ENCODE results near the gene COMMD9.
"Not testable (repeated sequence)": the region's sequence is repeated elsewhere in the genome, so short reads cannot be mapped to it uniquely, and the experiment has no call there.

COMMD9 gene

GRCh38 chr11:36289226-36289852, at the start of gene COMMD9:
TSS of gene COMMD9 (minus strand) at chr11:36289424. CDS start at chr11:36289412, 12 bp downstream.
- DNase-seq = peak; percentile 91

- DNase-seq = no peak
These were observed 44.7 kb upstream of the COMMD9 start for GRCh38 chr11:36333897-36334296.

- DNase-seq = no peak
These were observed 44.2 kb upstream of the COMMD9 start for GRCh38 chr11:36333468-36333867.

DNA sequence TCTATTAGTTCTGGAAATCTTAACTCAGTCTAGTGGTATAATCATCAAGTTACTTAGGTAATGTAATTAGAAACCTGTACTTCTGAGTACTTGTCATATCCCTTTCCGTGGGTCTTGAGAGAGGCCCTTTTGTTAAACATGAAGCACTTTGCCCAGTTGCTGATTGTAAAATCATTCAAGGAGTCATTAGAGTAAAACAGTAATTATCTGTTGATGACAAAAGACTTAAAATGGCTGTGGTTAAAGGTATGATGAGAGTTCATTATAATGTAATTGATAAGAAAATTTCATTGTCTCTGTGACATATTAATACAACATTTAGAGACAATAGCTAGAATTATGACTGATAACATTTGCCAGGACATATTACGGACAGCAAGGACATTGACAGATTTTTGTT, 41.2 kb upstream of the COMMD9 start:
- no peak for DNase-seq

GRCh38 chr11:36328966-36329673, 39.9 kb upstream of the COMMD9 start:
- no peak for DNase-seq

DNA sequence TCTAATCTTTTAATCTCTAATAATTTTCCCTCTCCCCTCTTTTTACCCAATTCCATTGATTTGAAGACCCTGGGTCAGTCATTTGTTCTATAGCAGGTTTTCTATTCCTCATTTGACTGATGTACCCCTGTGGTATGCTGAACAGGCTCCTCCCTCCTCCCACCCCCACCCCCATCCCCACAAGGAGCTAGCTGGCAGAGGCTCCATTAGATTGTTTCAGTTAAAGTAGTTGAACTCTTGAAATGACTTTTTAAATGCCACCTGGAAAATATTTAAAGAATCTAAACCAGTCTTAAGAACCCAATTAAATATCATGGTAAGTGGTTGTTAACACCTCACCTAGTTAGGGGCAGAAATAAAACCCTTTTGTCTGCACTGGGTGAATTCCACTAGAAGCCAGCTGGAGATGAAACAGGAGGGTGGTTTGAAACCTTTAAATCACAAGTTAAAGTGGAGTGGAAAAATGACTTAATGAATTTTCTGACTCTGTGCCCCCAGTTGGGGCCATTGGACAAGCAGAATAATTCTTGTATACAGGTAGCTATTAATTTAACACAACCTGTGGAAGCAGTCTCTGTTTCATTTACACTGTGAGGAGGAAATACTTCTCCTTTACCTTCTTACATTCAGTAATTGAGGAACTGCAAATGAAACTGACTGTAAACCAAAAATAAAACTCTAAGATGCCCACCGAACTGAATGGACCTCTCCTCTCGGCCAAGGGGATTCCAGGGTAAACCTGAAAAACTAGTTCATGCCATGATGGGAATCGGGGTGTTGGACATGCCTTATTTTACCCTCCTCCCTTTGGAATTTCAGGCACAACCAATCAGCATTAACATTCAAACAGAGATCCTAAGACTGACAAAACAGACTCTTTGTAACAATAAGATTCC, 37.5 kb upstream of the COMMD9 start:
- DNase-seq = no peak

GRCh38 chr11:36325403-36325802, 36.2 kb upstream of the COMMD9 start:
- DNase-seq = not testable (repeated sequence)

- DNase-seq = not testable (repeated sequence)
These were observed 35.7 kb upstream of the COMMD9 start for GRCh38 chr11:36324956-36325355.

- no peak for DNase-seq
These were observed 28.8 kb upstream of the COMMD9 start for GRCh38 chr11:36317992-36318391.

DNA sequence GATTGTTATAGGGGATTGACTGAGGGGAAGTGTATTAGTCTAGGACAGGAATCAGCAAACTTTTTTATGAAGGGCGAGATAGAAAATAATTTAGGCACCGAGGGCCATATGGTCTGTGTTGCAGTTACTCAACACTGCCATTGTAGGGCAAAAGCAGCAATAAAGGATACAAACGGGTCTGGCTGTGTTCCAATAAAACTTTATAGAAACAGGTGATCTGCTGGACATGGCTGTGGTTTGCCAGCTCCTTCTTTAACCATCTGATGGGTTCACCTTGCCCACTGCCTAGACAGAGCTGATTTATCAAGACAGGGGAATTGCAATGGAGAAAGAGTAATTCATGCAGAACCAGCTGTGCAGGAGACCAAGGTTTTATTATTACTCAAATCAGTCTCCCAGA, 26.8 kb upstream of the COMMD9 start:
- DNase-seq = no peak

DNA sequence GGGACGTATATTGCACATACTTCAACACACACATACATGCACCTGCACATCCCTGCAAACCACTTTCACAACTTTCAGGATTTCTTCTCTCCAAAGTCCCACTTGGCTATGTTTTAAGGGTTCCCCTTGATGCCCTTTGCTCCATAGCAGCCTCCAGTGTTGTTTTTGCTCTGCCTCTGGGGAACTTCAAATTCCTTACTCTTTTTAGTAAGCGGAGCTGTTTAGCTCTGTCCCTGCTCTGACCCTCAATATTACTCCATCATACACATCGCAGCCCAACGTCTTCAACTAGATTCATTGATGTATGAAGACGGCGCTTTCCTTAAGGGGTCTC, 25.2 kb upstream of the COMMD9 start:
- DNase-seq = no peak

GRCh38 chr11:36313750-36314433, 24.7 kb upstream of the COMMD9 start:
- no peak for DNase-seq

- DNase-seq = no peak
These were observed 23.6 kb upstream of the COMMD9 start for GRCh38 chr11:36312611-36313472.

DNA sequence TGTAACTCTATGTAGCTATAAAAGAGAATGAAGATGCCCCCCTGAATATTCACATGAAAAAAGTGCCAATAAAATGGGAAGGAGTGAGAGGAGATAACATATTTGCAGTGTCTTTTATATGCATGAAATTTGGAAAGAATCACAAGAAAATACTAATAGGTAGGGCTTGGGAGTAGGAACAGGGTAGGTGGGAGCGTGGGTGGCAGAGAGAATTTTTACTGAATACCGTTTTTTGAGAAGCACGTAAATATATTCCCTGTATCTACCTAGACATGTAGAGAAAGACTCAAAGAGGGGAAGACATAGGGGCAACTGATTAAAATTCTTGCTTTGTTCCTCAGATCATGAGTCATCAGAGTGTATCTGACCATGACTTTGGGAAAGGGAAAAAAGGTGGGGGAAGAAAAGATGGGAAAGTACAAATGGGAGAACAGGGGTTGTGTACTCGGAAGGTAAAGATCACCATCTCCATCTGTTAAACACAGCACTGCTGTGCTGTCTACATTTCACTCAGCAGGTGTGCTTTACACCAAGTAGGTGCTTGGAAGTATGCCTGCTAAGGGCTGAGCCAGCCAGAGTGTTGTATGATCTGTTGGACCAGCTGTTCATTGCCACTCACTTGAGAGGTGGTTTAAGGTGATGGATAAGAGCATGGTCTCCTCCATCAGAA, 22.8 kb upstream of the COMMD9 start:
- DNase-seq = peak; percentile 12

GRCh38 chr11:36309779-36310178, 20.6 kb upstream of the COMMD9 start:
- no peak for DNase-seq

GRCh38 chr11:36308577-36308976, 19.4 kb upstream of the COMMD9 start:
- no peak for DNase-seq

DNA sequence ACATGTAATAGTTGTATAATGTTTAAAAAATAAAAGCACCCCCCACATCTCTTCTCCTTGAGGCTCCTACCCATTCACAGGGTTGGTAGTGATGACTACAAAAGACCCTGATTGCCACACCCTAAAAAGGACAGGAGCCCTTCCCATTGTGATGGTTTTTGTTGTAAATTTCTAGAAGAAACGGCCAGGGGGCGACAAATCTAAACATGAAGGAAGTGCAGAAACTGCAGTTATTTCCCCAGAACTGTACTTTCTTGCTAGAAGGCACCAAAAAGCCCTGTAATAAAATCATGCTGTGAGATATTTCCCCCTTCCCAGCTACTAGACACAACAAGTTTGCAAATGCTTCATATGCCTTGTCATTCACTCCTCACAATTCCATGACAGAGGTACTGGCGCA, 17.7 kb upstream of the COMMD9 start:
- peak; percentile 22 for DNase-seq

- DNase-seq = no peak
These were observed 15.8 kb upstream of the COMMD9 start for GRCh38 chr11:36305047-36305446.

DNA sequence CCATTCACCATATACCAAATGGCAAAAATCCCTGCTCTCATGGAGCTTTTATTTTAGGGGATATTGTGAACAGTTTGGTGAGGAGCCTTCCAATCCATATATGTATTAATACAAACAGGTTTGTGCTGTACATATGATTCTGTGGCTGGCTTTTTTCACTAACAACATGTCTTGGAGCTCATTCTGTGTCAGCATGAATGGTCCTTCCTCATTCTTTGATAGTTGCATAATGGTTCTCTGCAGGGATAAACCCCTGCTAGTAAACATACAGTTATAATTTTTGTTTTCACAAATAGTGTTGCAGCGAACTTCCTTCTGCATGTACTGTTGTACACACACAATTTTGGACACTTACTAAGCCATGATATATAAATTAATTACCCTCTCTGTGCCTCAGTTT, 15.1 kb upstream of the COMMD9 start:
- no peak for DNase-seq

DNA sequence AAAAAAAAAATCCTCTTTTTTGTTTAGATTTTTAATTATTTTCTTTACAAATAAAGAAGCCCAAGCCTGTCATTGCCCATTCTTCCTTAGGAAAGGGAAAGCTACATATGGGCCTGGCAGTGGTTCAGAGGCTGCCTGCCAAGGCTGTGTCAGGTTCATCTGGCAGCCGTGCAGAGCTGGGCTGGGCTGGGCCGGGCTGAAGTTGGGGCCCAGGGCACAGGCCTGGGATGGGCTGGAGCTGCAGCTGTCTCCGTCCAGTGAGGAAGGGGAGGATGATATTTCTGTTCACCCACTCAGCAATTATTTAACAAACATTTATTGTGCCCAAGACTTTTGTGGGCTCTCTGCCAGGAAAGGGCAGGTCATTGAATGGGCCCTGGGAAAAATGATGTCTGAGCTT, 11.4 kb upstream of the COMMD9 start:
- DNase-seq = no peak

- DNase-seq = no peak
These were observed 7.8 kb upstream of the COMMD9 start for GRCh38 chr11:36296884-36297543.
